AG04450 (cell line): Measurements from ENCODE around the gene PACRG. TPM values are rescaled to one million over a fixed set of nuclear protein-coding genes. Genes with fewer than 3 reads are reported as not detected.

ENCODE experiments used
- CTCF ChIA-PET: fragments of 300-600, 350-600 bp; formaldehyde crosslinking; extraction: SDS; loops from one replicate; lab custom pipeline; 2022; ENCODE audit warnings: antibody characterized with exemption, inconsistent platforms; lab: Charles Lee
- POLR2A ChIA-PET: fragments of 350-600 bp; formaldehyde crosslinking; extraction: SDS; loops from one replicate; lab custom pipeline; 2021; ENCODE audit warnings: antibody characterized with exemption, inconsistent platforms; lab: Yijun Ruan, JAX
- DNase-seq: peaks from one replicate; pipeline ENCODE4 v3.0.0-alpha.2; 2011; ENCODE audit warnings: low read depth, low spot score
- H3K27ac ChIP-seq: one replicate; pipeline ENCODE4 v1.5.1; 2012; ENCODE audit warnings: low read depth, low read length, control low read depth
- H3K27me3 ChIP-seq: one replicate; pipeline ENCODE4 v1.6.0; 2012; ENCODE audit warnings: low read length; ENCODE audit not compliant: control insufficient read depth, insufficient read depth
- H3K4me3 ChIP-seq: 2 replicates; pipeline ENCODE4 v1.5.1; 2011; ENCODE audit warnings: mild to moderate bottlenecking, low read depth, low read length, control low read depth
- H3K9me3 ChIP-seq: 2 replicates; pipeline ENCODE4 v1.5.1; 2012; ENCODE audit warnings: low read length; ENCODE audit not compliant: control insufficient read depth, insufficient read depth
- polyA plus RNA-seq: library from polyadenylated mRNA; depleted of rRNA; stranded (reverse); fragments of >200 nt; gene quantifications from 2 replicates; pipeline ENCODE4 v1.2.3, GENCODE V29; 2011
- TF ChIP-seq, protein P1 (sequence below): IDR thresholded peaks from 2 replicates; pipeline ENCODE4 v1.5.1; 2011; ENCODE audit warnings: low read depth, low read length, control low read depth, inconsistent platforms

Gene PACRG
- polyA plus RNA-seq, 1 experiment = not detected

DNA sequence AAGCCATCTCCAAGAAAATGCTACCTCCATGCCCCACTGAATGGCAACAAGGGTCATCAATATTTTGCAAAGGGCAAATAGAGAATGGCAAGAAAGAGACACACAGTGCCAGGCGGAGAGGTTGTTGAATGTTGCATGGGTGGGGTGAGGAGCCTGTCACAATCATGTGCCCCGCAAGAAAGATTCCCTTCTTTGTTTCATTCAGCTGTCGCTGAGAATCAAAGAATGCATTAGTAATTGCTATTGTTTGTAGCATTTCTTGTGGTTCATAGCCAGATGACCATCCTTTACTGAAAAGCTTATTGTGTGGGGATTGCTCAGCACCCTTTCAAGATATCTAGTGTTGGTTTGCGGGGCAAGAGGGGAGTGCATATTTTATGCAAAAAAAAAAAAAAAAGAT, 520.3 kb downstream of the PACRG start:
- no peak for DNase-seq
- TF ChIP-seq, protein P1, sequence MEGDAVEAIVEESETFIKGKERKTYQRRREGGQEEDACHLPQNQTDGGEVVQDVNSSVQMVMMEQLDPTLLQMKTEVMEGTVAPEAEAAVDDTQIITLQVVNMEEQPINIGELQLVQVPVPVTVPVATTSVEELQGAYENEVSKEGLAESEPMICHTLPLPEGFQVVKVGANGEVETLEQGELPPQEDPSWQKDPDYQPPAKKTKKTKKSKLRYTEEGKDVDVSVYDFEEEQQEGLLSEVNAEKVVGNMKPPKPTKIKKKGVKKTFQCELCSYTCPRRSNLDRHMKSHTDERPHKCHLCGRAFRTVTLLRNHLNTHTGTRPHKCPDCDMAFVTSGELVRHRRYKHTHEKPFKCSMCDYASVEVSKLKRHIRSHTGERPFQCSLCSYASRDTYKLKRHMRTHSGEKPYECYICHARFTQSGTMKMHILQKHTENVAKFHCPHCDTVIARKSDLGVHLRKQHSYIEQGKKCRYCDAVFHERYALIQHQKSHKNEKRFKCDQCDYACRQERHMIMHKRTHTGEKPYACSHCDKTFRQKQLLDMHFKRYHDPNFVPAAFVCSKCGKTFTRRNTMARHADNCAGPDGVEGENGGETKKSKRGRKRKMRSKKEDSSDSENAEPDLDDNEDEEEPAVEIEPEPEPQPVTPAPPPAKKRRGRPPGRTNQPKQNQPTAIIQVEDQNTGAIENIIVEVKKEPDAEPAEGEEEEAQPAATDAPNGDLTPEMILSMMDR = no peak
- Histone ChIP-seq H3K9me3 (peaks cover 19% of the 10 kb centered on the region), H3K4me3 (no peak overlapping the region), H3K27ac (no peak overlapping the region), H3K27me3 (no peaks in the 10 kb centered on the region)
- ChIA-PET POLR2A (no interaction called here), CTCF (no interaction called here)

DNA sequence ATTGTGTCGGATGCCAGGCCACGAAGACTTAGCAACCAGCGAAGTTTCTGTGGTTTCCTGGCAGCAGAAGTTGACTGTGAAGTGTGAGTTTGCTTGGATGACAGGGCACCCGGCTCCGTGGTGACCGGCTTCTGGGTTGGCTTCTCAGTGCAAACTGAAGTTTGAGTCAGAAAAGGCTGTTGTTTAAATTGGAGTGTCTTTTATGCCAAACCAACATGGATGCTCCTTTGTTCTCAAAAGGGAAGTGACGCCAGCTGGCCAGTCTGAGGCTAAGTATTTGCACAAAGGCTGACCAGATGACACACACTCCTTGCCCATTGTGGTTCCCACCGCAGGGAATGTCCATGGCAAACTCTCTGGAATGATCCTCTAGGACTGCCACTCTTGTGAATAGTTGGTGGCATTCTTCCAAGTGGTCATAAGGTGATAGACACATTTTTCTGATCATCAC, 521.9 kb downstream of the PACRG start:
- peaks cover 25% of the 10 kb centered on the region for H3K9me3 ChIP-seq
- H3K27ac ChIP-seq = no peak overlapping the region
- POLR2A ChIA-PET = no interaction called here
- no peaks in the 10 kb centered on the region for H3K27me3 ChIP-seq
- TF ChIP-seq, protein P1 = no peak
- no peak for DNase-seq
- H3K4me3 ChIP-seq = no peak overlapping the region
- CTCF ChIA-PET = no interaction called here

DNA sequence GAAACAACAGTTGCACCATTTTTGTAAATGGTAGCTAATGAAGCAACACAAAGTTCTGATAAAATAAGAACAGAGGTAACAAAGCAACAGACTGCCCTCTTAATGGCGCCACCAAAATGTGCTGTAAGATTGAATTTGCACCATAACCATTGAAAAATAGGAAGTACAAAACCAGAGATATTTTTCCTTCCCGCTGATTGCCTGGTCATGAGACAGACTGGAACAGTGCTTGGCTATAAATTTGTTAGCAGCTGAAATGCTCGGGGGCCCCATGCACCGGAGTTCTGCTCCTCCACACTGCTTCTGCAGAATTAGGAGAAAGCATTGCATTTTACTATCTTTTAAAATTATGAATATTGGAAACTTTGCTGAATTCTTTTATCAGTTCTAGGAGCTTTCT, 522.3 kb downstream of the PACRG start:
- CTCF ChIA-PET = no interaction called here
- Histone ChIP-seq H3K27ac (no peak overlapping the region), H3K4me3 (no peak overlapping the region), H3K27me3 (no peaks in the 10 kb centered on the region), H3K9me3 (peaks cover 29% of the 10 kb centered on the region)
- DNase-seq = no peak
- TF ChIP-seq, protein P1 = no peak
- POLR2A ChIA-PET = no interaction called here

DNA sequence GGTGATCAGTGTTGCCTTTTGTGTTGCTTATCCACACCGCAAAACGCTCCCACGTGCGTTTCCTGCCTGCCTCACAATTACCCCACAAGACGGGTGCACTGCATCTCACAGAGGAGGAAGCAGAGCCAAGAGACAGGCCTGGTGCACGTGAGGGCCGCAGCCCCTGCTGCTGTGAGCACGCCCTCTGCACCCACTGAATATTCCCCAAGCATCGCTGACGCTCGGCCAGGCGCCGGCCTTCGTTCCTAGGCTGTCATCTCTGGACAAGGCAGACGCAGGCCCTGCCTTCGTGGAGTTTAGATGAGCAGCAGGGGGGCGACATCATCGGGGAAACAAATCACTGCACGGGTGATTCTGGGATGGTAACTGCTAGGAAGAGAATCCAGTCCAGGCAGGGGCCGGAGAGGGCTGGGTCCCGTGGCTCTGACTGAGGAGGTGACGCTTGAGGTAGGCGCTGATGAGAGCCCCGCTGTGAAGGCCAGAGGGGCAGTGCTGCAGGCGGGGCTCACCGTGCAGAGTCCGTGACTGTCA, 524.4 kb downstream of the PACRG start:
- CTCF ChIA-PET = no interaction called here
- DNase-seq = no peak
- Histone ChIP-seq H3K9me3 (peaks cover 38% of the 10 kb centered on the region), H3K4me3 (no peak overlapping the region), H3K27me3 (no peaks in the 10 kb centered on the region), H3K27ac (no peak overlapping the region)
- POLR2A ChIA-PET = no interaction called here
- TF ChIP-seq, protein P1 = no peak

DNA sequence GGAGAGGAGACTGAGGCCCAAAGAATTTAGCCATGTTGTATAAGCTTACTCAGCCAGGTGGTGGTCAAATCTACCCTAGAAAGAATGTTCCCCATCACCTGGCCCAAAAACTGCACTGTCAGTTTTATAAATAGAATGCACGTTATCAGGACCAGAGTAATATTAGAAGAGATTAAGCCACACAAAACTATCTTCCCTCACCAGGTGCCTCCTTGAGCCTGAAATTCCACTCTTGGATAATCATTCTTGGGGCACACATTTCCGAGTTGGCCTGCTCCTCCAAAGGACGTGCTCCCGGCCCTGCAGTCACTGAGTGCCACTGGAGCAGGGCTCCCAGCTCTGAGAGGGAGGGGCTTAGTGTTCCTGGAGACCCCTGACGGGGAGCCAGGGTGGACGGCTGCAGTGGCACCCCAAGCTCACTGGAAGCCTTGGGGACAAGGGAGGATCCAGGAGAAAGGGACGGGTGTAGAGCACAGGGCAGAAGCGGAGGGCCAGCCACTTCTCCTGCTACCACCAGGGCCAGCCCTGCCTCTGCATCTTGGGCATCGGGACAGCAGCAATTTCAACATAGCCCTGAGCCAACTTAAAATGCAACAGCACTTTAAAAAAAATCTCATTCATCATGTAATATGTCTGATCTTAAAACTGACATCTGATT, 525.9 kb downstream of the PACRG start:
- TF ChIP-seq, protein P1 = no peak
- peaks cover 40% of the 10 kb centered on the region for H3K9me3 ChIP-seq
- CTCF ChIA-PET = interaction anchor here (0.7 kb wide), 1 partner anchor 1534 kb away, joined by 3 read pairs; no protein-coding TSS in a partner anchor
- H3K27me3 ChIP-seq = no peaks in the 10 kb centered on the region
- H3K27ac ChIP-seq = no peak overlapping the region
- DNase-seq = no peak
- POLR2A ChIA-PET = no interaction called here
- H3K4me3 ChIP-seq = no peak overlapping the region
